Measurements from ENCODE around the gene MEF2B. TPM values are rescaled to one million over a fixed set of nuclear protein-coding genes. Genes with fewer than 3 reads are reported as not detected.

Gene MEF2B
- total RNA-seq, 1 experiment from 2014 or later: not detected

DNA sequence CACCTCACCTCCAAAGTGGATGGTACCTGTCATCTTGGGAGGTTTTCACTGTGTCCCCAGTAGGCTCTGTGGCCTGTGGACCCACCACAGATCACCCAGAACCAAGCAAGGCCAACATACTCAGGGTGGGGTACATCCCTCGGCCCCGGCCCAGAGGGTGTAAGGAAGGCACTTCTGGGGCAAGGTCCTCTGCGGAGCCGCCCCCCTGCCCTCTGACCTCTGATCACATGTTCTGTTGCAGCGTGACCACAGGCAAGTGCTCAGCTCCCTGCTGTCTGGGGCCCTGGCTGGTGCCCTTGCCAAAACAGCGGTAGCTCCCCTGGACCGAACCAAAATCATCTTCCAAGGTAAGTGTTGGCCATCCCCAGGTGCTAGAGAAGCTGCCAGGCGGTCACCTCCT, 68.5 kb downstream of the MEF2B start:
- no peak for DNase-seq (ENCODE audit: low read depth)

GRCh38 chr19:19098703-19099632, 71.1 kb downstream of the MEF2B start:
- DNase-seq (ENCODE audit: low read depth): no peak

DNA sequence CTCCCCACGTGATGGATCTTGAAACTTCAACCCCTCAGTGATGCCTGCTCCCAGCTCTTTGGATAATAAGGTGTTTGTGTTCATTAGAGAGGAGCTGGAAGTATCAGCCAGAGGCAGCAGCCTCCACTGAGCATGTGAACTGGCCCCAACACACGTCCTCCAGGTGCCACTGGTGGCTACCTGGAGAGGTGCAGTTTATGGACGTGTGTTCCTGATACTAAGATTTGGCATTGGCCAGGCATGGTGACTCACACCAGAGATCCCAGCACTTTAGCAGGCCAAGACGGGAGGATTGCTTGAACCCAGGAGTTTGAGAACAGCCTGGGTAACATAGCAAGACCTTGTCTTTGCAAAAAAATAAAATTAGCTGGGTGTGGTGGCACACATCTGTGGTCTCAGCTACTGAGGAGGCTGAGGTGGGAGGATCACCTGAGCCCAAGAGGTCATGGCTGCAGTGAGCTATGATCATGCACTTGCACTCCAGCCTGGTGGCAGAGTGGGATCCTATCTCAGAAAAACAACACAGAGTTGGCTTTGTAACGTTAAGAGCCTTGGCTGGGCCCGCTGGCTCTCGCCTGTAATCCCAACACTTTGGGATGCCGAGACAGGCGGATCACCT, 71.9 kb downstream of the MEF2B start:
- no peak for DNase-seq (ENCODE audit: low read depth)

GRCh38 chr19:19096641-19097627, 73.1 kb downstream of the MEF2B start:
- no peak for DNase-seq (ENCODE audit: low read depth)

DNA sequence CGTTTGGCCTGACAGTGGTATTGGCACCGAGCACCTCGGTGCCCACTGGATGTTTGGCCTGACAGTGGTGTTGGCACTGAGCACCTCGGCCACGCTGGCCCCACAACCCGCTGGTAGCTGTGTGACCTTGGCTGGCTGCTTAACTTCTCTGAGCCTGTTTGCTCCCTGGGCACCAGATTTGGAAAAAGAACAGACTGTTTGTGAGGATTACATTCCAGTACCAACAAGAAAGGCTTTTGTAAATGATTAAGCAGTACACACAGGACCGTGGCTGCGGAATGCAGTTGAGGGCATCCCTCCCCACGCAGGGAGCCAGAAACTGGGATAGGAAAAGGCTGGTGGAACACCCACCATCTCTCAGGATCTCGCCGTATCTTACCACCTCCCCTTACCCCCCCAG, 74.4 kb downstream of the MEF2B start:
- no peak for DNase-seq (ENCODE audit: low read depth)

Other genes starting within 250 kb of the MEF2B start
- gene HOMER3, start 229.0 kb downstream of the MEF2B start, total RNA-seq (2014; rRNA removed; shearing (Covaris generic)): 70.4 and 73.3 TPM in 2 replicates
- 39.1 TPM in 2 replicates for gene SUGP2, start 136.7 kb downstream of the MEF2B start, total RNA-seq (2014; rRNA removed; shearing (Covaris generic))
- 126 and 130 TPM in 2 replicates for gene ARMC6, start 136.7 kb downstream of the MEF2B start, total RNA-seq (2014; rRNA removed; shearing (Covaris generic))
- 0.37 and 0.56 TPM in 2 replicates for gene SLC25A42, start 106.3 kb downstream of the MEF2B start, total RNA-seq (2014; rRNA removed; shearing (Covaris generic))
- gene TMEM161A, start 31.8 kb downstream of the MEF2B start, total RNA-seq (2014; rRNA removed; shearing (Covaris generic)): 25.4 and 46.4 TPM in 2 replicates
- 34.6 and 44.1 TPM in 2 replicates for gene BORCS8, start 21.9 kb upstream of the MEF2B start, total RNA-seq (2014; rRNA removed; shearing (Covaris generic))
- gene RFXANK, start 22.0 kb upstream of the MEF2B start, total RNA-seq (2014; rRNA removed; shearing (Covaris generic)): 80.2 and 103 TPM in 2 replicates
- gene NR2C2AP, start 33.2 kb upstream of the MEF2B start, total RNA-seq (2014; rRNA removed; shearing (Covaris generic)): 25.4 and 27.3 TPM in 2 replicates
- 0.03 TPM in 1 of 2 replicates, not detected in the other for gene NCAN, start 41.7 kb upstream of the MEF2B start, total RNA-seq (2014; rRNA removed; shearing (Covaris generic))
- gene TM6SF2, start 103.0 kb upstream of the MEF2B start, total RNA-seq (2014; rRNA removed; shearing (Covaris generic)): 0.11 TPM in 1 of 2 replicates, not detected in the other
- 49.8 and 55.4 TPM in 2 replicates for gene SUGP1, start 150.2 kb upstream of the MEF2B start, total RNA-seq (2014; rRNA removed; shearing (Covaris generic))
- 23.8 and 35.3 TPM in 2 replicates for gene MAU2, start 150.6 kb upstream of the MEF2B start, total RNA-seq (2014; rRNA removed; shearing (Covaris generic))
- 92.7 and 121 TPM in 2 replicates for gene GATAD2A, start 235.4 kb upstream of the MEF2B start, total RNA-seq (2014; rRNA removed; shearing (Covaris generic))

Measured in HT1080 (cell line).